AG04450 (cell line): ENCODE results near the gene BMPER. TPM values are rescaled to one million over a fixed set of nuclear protein-coding genes. Genes with fewer than 3 reads are reported as not detected.

ENCODE experiments used
- CTCF ChIA-PET: fragments of 300-600, 350-600 bp; formaldehyde crosslinking; extraction: SDS; loops from one replicate; lab custom pipeline; 2022; ENCODE audit warnings: antibody characterized with exemption, inconsistent platforms; lab: Charles Lee
- POLR2A ChIA-PET: fragments of 350-600 bp; formaldehyde crosslinking; extraction: SDS; loops from one replicate; lab custom pipeline; 2021; ENCODE audit warnings: antibody characterized with exemption, inconsistent platforms; lab: Yijun Ruan, JAX
- DNase-seq: peaks from one replicate; pipeline ENCODE4 v3.0.0-alpha.2; 2011; ENCODE audit warnings: low read depth, low spot score
- H3K27ac ChIP-seq: one replicate; pipeline ENCODE4 v1.5.1; 2012; ENCODE audit warnings: low read depth, low read length, control low read depth
- H3K27me3 ChIP-seq: one replicate; pipeline ENCODE4 v1.6.0; 2012; ENCODE audit warnings: low read length; ENCODE audit not compliant: control insufficient read depth, insufficient read depth
- H3K4me3 ChIP-seq: 2 replicates; pipeline ENCODE4 v1.5.1; 2011; ENCODE audit warnings: mild to moderate bottlenecking, low read depth, low read length, control low read depth
- H3K9me3 ChIP-seq: 2 replicates; pipeline ENCODE4 v1.5.1; 2012; ENCODE audit warnings: low read length; ENCODE audit not compliant: control insufficient read depth, insufficient read depth
- polyA plus RNA-seq: library from polyadenylated mRNA; depleted of rRNA; stranded (reverse); fragments of >200 nt; gene quantifications from 2 replicates; pipeline ENCODE4 v1.2.3, GENCODE V29; 2011
- TF ChIP-seq, protein P1 (sequence below): IDR thresholded peaks from 2 replicates; pipeline ENCODE4 v1.5.1; 2011; ENCODE audit warnings: low read depth, low read length, control low read depth, inconsistent platforms

The BMPER gene
- polyA plus RNA-seq, 1 experiment = 1.1 TPM

DNA sequence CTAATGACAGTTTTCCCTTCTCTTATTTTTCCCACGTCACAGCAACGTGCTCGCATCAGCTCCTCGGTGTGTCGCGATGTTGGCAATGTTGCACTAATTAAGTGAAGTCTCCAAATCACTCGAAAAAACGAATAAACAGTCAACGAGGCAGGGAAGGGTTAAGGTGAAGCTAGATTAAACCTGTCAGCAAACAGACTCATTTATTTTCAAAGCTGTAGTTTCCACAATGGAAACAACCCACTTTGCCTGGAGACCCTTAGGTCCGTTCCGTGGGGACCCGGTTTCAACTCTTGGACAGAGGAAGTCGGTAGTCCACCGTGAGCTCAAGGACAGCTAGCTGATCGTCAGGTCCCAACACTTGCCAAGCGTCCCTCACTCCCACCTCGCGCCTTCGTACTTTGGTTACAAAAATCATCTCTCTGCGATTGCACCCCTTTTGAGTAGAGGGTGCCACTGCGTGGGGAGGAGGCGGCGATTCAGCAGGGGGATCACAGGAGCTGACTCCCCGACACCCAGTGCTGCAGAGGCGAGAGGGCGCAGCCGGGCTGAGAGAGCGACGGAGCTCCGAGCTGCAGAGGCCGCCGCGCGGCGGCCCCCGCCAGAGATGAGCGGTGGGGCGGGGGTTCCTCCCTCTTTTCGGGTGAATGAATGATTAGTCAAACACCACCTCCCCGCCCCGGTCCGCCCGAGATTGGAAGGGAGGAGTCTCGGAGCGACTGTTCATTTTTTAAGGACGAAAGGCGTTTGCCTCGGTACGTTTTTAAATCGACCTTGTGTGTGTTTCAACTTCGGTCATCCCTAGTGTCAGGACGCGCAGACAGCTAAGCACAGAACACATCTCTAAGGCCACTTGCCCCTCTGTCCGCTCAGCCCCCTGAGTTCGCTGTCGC lies 1.3 kb upstream of the BMPER start:
- TF ChIP-seq, protein P1, sequence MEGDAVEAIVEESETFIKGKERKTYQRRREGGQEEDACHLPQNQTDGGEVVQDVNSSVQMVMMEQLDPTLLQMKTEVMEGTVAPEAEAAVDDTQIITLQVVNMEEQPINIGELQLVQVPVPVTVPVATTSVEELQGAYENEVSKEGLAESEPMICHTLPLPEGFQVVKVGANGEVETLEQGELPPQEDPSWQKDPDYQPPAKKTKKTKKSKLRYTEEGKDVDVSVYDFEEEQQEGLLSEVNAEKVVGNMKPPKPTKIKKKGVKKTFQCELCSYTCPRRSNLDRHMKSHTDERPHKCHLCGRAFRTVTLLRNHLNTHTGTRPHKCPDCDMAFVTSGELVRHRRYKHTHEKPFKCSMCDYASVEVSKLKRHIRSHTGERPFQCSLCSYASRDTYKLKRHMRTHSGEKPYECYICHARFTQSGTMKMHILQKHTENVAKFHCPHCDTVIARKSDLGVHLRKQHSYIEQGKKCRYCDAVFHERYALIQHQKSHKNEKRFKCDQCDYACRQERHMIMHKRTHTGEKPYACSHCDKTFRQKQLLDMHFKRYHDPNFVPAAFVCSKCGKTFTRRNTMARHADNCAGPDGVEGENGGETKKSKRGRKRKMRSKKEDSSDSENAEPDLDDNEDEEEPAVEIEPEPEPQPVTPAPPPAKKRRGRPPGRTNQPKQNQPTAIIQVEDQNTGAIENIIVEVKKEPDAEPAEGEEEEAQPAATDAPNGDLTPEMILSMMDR = no peak
- DNase-seq = no peak
- Histone ChIP-seq H3K27ac (no peak overlapping the region), H3K9me3 (no peaks in the 10 kb centered on the region; the same call in 1 of the 2 replicates), H3K4me3 (peak overlapping the region; percentile 67), H3K27me3 (no peaks in the 10 kb centered on the region)
- ChIA-PET CTCF (interaction anchor here (0.6 to 4.7 kb wide), 17 partner anchors 8 to 660 kb away, joined by 3 to 42 read pairs (median 5); no protein-coding TSS in a partner anchor), POLR2A (interaction anchor here (0.5 to 1.0 kb wide), 4 partner anchors 17 to 643 kb away, joined by 3 to 5 read pairs (median 4); no protein-coding TSS in a partner anchor)

DNA sequence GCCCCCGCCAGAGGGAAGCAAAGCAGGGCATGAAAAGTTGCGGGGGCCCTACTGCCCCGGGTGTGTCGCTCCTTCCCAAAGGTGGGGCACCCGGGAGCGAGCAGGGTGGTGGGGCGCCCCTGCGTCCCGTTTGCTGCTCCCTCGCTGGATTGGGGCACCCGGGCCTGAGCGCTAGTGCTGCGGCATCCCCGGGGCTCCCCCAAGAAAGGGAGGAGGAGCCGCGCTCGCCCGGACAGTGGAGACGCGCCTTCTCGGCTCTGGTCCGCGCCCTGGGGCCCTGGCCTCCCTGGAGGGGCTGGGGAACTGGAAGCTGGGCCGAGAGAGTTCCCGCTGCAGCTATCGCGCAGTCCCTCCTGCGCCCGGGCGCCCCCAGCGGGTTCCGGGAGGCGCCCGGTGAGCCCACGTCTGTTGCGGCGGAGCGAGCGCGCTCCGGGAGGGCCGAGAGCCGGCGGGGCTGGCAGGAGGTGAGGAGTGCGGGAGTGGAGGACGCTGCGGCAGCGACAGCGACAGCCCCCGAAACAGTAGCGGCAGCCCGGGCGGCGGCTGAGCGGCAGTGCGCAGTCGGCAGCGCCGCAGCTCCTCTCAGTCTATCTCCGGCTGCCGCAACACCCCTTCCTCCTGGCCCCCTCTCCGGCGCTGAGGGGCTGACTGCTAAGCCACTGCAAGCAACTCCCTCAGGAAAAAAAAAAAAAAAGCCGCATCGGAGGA lies 504 bp upstream of the BMPER start:
- POLR2A ChIA-PET = interaction anchor here (0.5 to 1.0 kb wide), 4 partner anchors 19 to 644 kb away, joined by 3 to 5 read pairs (median 3); no protein-coding TSS in a partner anchor
- TF ChIP-seq, protein P1 = peak; percentile 37
- Histone ChIP-seq H3K27ac (no peak overlapping the region), H3K9me3 (no peaks in the 10 kb centered on the region; the same call in 1 of the 2 replicates), H3K27me3 (no peaks in the 10 kb centered on the region), H3K4me3 (peak overlapping the region; percentile 67)
- no peak for DNase-seq
- CTCF ChIA-PET = interaction anchor here (0.6 to 4.7 kb wide), 19 partner anchors 9 to 1980 kb away, joined by 3 to 42 read pairs (median 5); no protein-coding TSS in a partner anchor

DNA sequence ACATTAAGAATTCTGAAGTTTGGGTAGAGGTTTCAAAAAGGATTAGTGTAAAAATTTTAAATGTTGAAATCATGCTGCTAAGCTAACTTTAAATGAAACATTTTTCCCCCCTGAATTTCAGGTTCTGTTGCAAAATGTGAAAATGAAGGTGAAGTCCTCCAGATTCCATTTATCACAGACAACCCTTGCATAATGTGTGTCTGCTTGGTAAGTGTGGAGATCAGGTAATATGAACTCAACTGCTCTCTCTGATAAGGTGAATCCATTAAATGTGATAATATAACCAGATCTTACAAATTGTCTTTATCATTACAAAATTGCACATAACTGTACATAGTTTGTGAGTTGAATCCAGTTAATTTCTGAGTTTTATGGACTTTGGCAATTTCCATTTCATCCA lies 1.4 kb downstream of the BMPER start:
- ChIA-PET POLR2A (no interaction called here), CTCF (interaction anchor here (0.5 to 4.7 kb wide), 4 partner anchors 11 to 663 kb away, joined by 3 to 55 read pairs (median 4); no protein-coding TSS in a partner anchor)
- Histone ChIP-seq H3K9me3 (no peaks in the 10 kb centered on the region; the same call in 1 of the 2 replicates), H3K4me3 (no peak overlapping the region), H3K27ac (no peak overlapping the region), H3K27me3 (no peaks in the 10 kb centered on the region)
- DNase-seq = no peak
- TF ChIP-seq, protein P1 = no peak

DNA sequence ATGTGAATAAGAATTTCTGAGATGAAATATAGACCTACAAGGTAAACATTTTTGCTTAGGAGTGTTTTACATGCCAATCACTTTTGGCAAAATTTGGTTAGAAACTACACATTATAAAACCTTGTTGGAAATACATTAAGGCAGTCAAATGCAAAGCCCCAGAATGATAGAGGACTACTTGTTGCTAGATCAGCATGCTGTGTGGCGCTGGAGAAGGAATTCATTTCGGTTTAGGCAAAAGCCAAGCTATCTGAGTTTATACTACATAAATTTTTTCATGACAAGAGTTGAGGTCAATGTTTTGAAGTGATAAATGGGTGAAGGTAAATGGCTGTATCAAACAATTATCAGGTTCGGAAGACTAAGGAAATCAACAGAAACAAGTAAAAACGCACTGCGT lies 2.3 kb downstream of the BMPER start:
- Histone ChIP-seq H3K27me3 (no peaks in the 10 kb centered on the region), H3K27ac (no peak overlapping the region), H3K4me3 (no peak overlapping the region), H3K9me3 (no peaks in the 10 kb centered on the region; the same call in 1 of the 2 replicates)
- no peak for DNase-seq
- TF ChIP-seq, protein P1 = no peak
- ChIA-PET CTCF (interaction anchor here (1.0 to 4.7 kb wide), 3 partner anchors 12 to 664 kb away, joined by 3 to 55 read pairs (median 29); no protein-coding TSS in a partner anchor), POLR2A (no interaction called here)
